Ecto neural progenitor cell (in vitro differentiated cells): ENCODE data around the gene CCR5AS.
A peak's percentile ranks its signal among the peaks of the same experiment; 100 is the strongest.
"Not testable (repeated sequence)": the region's sequence is repeated elsewhere in the genome, so short reads cannot be mapped to it uniquely, and the experiment has no call there.

Experiments used
- DNase-seq: peaks from one replicate; pipeline ENCODE4 v3.0.0-alpha.2; 2018; ENCODE audit warnings: low spot score

Gene CCR5AS

DNA sequence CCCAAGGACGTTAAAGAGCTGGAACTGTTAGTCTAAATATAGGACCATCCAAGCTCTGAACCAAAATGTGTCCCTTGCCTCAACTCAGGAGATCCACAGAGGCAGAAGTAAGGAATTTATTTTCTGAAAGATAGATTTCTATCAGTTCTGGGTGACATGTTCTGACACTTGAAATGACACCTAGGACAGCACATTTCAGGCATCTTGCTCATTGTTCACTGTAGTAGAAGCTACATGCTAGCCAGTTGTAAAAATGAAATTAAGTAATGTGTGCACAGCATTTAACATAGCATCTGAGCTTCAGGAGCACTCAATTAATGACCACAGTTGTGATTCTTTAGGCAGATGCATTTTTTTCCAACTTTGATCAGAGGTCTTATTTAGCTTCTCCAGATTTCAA lies 52.4 kb downstream of the CCR5AS start:
- DNase-seq: no peak

DNA sequence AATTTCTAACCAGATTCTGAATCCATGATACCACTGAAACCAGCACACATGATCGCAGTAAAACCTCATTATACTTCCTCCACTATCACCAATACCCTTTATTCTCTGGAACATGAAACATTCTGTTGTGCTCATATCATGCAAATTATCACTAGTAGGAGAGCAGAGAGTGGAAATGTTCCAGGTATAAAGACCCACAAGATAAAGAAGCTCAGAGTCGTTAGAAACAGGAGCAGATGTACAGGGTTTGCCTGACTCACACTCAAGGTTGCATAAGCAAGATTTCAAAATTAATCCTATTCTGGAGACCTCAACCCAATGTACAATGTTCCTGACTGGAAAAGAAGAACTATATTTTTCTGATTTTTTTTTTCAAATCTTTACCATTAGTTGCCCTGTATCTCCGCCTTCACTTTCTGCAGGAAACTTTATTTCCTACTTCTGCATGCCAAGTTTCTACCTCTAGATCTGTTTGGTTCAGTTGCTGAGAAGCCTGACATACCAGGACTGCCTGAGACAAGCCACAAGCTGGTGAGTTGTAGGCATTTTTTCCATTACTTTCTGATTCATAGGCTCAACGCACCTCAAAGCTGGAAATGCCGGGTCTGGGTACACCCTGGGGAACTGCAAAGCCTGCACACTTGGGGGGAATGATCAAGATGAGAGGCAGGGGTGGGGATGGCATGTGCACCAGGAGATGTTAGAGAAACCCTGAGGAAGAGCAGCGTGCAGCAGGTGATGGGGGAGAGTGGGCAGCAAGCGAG lies 53.0 kb downstream of the CCR5AS start, which contains the start of gene CCR2:
CCR2 (plus strand) TSS at position 465 of the 764 bp plus-strand sequence. CDS start 3,417 bp downstream, outside the sequence.
- peak; percentile 28 for DNase-seq

DNA sequence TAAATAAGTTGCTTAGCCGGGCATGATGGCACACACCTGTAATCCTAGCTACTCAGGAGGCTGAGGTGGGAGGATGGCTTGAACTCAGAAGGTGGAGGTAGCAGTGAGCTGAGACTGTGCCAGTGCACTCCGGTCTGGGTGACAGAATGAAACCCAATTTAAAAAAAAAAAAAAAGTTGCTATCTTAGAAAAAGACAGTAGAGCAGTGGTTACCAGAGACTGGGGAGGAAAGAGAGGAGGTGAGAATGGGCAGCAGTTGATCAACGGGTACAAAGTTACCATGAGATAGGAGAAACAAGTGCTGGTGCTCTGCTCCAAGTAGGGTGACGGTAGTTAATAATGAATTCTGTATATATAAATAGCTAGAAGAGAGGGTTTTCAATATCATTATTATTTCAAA lies 53.8 kb downstream of the CCR5AS start:
- peak; percentile 0 for DNase-seq

DNA sequence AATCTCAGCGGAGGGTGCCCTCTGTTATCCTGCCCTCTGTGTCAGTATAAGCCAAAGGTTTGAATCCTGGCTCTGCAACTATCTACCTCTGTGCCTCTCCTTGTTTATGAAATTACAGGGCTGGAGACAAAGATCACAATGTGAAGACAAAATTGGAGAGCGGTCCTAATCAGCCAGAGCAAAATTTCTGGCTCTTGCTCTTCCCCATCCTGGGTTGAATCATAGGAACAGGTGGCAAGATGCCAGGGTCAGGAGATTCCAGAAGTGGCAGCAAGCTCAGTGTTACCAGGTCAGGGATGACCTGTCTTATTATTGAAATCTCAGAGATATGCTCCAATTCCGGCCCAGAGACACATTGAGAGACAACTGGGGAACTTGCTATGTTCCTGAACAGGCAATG lies 55.2 kb downstream of the CCR5AS start:
- peak; percentile 15 for DNase-seq

DNA sequence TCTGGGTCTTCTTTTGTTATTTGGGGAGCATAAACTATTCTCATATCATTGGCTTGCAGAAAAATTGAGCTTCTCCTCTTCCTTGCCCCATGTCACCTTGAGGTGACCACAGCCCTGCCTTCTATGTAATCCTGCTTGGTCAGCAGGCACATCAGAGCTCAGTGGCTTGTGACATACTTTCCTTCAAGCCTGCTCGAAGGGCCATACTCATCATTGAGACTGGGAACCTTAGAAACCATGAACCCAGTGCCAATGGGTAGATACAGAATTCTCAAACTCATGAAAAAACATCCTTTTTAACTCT lies 56.7 kb downstream of the CCR5AS start:
- no peak for DNase-seq

DNA sequence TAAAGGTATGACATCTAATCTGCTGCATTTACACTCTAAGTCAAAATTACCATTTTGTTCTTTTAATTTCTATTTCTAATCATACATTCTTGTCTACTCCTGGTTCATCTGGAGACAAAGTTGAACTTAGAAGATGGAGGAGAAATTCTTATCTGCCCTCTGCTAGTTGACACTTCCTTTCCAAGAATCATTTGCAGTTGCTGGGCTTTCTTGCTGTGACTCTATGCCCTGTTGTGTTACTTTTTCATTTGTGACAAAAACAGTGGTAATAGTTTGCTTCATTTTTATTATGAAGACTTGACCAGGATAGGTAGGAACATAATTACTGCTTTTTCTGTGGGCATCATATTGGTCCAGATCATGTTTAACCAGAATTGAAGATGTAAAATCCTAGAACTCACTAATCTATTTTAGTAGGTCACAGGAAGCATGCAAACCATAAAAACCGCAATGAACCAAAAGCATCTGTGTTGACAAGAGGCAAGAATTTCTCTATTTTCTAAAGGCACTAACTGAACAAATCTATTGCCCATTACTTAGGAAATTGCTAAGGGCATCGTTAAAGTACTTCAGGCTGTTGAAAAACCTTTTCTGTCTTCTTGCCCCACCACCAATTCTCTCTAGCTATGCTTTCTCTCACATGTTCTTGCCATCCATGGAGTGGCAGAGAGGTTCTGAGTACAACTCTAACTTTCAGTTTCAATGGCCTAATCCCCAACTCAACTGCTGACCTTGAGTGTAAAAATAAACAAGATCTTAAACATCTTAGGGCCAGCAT lies 57.2 kb downstream of the CCR5AS start:
- no peak for DNase-seq

DNA sequence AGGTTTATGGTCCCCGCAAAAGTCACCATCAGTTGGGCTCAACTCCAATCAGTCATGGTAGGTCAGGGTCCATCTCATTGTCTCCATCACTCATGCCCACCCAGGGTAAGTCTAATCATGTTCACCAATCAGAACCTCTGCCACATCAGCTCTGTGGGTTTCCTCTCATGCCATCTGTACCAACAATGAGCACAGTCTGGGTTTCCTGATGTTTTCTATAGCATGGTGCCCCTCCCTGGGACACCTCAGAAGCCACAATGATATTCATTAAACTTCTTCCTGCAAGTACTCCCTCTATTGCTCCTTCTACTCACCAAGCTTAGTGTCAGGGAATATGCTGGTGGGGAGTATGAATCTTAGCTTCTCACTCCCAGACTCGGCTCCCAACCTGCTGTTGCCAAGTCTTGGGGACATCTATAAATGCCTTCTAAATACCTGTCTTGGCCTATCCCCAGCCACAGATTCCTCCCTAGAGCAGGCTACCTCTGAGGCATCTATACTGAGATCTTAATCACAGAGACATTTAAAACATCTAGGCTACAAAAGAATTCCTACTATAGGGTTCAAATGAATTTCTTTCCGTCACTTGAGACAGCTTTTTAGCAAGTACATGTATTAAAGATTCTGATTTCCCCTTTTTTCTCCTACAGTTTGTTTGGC lies 57.9 kb downstream of the CCR5AS start:
- DNase-seq: peak; percentile 30

DNA sequence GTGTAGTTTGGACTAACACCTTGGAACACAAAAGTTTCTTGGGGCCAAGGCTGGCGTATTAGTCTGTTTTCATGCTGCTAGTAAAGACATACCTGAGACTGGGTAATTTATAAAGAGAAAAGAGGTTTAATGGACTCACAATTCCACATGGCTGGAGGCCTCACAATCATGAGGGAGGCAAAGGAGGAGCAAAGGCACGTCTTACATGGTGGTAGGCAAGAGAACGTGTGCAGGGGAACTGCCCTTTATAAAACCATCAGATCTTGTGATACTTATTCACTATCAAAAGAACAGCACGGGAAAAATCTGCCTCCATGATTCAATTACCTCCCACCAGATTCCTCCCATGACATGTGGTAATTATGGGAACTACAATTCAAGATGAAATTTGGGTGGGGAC lies 62.4 kb downstream of the CCR5AS start:
- no peak for DNase-seq

DNA sequence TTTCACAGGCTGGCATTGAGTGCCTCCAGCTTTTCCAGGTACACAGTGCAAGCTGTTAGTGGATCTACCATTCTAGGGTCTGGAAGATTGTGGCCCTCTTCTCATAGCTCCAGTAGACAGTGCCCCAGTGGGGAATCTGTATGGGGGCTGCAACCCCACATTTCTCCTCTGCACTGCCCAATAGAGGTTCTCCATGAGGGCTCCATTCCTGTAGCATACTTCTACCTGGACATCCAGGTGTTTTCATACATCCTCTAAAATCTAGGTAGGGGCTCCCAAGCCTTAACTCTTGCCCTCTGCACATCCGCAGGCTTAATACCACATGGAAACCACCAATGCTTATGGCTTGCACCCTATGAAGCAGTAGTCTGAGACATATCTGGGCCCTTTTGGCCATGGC lies 68.0 kb downstream of the CCR5AS start:
- no peak for DNase-seq

DNA sequence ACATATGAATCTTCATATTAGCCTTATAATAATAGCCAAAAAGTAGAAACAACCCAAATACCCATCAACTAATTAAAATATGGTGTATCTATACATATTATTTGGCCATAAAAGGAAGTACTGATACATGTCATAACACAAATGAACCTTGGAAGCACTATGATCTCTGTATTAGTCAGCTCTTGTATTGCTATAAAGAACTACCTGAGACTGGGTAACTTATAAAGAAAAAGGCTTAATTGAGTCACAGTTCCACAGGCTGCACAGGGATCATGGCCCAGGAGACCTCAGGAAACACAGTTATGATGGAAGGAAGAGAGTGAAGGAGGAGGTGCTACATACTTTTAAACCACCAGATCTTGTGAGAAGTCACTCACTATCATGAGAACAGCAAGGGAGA lies 69.0 kb downstream of the CCR5AS start:
- DNase-seq: no peak

DNA sequence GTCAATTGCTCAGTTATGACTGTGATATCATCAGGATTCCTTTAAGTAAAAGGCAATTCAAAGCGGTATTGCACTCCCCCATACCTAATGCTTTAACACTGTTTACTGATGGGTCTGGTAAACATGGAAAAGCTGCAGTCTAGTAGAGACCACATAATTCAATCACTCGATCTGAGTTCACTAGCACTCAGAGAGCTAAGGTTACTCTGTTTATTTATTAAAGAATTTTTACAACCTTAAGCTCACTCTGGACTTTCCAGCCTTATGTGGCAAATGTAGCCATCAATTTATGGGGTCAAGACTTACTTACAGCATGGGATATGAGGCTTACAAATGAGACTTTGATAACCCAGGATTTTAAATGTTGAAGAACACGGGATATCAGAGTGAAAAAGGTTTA lies 71.3 kb downstream of the CCR5AS start:
- DNase-seq: no peak

DNA sequence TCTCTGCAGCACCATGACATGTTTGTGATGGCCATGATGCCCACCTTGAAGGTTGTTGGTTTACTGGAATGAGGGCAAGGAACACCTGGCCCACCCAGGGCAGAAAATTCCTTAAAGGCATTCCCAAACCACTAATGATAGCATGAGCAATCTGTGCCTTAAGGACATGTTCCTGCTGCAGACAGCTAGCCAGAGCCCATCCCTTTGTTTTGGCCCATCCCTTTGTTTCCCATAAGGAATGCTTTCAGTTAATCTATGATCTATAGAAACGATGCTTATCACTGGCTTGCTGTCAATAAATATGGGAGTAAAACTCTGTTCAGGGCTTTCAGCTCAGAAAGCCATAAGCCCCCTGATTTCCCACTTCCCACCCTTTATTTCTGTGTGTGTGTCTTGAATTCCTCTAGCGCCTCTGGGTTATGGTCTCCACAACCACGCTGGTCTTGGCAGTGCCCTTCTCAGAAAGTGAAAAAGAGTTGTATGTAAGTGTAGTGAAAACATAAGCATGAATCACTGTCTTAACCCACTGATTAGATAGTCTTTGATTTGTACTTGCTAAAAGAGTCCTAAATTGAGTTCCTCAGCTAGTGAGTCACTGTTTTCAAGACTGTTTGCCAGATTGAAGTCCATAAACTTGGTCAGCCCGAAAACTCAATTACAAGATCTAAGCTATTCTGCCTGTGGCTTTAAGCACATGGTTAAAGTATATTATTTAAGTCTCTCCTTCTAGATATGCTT lies 72.0 kb downstream of the CCR5AS start:
- DNase-seq: no peak

DNA sequence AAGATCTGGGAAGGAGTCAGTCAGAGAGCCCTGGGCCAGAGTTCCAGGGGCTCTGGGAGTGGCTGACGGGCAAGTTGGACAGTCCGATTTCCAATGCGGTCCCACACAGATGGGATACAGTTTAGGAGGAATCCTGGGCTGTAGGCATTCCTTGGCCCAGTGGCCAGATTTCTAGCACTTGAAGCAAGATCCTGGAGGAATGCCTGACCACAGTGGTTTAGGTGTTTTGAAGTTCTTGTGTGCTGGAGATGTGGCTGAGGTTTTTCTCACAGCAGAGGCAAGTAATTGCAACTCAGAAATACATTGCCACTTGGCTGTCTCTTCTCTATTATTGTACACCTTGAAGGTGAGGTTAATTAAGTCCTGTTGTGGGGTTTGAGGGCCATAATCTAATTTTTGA lies 76.2 kb downstream of the CCR5AS start:
- DNase-seq: not testable (repeated sequence)

DNA sequence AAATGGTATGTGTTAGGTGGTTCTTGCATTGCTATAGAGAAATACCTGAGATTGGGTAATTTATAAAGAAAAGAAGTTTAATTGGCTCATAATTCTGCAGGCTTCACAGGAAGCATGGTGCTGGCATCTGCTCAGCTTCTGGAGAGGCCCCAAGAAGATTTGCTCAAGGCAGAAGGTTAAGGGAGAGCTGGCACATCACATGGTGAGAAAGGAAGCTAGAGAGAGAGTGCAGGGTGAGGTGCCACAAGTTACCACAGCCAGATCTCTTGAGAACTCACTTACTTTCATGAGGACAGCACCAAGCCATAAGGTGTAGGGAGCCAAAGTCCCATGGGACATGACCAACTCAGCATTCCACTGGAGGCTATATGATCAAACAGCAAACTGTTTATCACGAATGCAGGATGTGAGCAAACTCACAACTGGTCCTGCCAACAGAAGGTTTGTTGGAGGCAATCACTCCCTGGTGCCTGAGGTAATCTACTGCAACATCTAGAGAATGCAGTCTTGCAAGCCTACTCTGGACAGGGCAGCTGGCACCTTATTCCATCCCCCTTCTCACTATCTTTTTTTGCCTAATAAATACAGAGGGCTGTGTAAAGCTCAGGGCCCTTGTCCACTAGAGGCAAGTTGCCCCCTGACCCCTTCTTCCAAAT lies 81.1 kb downstream of the CCR5AS start:
- no peak for DNase-seq

DNA sequence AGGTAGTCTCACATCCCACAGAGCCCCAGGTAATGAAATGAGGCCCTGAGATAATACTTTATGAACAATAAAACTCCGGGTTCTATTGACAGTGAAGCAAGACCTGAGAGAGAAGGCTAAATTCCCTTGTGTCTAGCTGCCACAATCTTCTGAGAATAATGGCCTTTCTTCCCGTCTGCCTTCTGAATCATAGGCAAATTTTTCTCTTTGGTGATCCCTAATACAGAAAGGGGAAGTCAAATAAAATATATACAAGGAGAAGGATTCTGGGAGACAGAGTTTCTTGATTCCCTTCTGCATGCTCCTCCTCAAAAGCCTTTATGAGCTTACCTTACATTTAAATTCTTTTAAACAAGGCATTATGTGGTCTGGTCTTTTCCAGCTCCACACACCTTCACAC lies 82.8 kb downstream of the CCR5AS start:
- no peak for DNase-seq

DNA sequence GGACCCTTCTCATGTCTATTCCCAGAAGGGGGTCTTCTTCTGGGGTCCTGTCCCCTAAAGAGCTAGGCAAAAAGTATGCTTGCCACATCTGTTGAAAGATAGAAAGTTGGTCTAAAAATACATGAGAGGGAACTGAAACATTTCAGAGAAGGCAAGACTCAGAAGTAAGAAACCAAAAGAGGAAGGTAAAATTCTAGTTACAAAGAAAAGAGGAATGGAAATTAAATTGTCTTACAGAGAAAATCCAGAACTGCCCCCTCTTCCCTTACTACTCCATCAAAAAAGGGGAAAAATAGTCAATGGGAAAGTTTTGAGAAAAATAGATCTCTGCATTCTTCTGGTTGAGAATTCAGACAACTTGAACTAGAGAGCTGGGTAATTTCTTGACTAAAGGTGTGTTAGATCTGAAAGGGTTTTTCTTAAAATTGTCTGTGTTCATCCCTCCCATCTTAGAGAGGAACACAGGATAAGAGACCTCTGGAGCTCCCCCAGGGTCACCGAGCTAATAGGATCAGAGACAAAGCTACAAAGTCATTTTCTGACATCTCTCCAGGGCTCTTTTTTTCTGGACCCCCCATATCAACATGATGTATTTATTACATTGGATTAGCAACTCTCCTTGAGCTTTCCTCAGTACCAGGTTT lies 85.3 kb downstream of the CCR5AS start:
- no peak for DNase-seq

DNA sequence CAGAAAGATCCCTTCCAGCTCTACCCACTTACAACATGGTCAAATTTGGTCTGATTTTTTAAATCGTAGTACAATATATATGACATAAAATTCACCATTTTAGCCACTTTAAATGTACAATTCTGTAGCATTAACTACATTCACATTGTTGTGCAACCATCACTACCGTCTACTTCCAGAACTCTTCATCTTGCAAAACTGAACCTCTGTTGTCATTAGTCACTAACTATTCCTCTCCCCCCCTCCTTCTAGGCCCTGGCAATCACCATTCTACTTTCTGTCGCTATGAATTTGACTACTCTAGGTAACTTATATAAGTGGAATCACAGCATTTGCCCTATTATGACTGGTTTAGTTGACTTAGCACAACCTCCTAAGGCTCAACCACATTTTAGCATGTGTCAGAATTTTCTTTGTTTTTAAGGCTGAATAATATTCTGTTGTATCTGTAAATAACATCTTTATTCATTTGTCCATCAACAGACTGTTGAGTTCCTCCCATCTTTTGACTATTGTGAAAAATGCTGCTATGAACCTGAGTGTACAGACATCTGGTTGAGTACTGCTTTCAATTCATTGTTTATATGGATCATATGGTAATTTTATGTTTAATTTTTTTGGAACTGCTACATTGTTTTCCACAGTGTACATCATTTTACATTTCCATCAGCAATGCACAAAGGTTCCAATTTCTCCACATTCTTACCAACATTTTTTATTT lies 88.5 kb downstream of the CCR5AS start:
- DNase-seq: no peak

DNA sequence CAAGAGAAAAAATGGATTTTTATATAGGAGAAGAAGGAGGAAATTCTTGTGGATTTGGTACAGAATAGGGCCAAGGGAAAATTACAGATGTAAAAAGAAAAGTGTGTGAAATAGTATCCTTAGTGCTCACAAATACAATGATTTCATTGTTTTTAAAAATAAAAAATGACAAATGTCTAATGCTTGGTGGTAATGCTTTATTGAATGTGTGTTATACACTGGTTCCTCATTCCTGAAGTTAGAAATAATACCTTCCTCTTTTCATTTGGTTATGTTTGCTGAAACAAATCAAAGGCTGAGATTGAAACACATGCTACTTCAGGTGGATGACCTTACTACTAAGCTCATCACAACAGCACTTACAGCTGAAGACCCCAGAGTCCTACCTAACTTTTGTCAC lies 90.7 kb downstream of the CCR5AS start:
- no peak for DNase-seq

DNA sequence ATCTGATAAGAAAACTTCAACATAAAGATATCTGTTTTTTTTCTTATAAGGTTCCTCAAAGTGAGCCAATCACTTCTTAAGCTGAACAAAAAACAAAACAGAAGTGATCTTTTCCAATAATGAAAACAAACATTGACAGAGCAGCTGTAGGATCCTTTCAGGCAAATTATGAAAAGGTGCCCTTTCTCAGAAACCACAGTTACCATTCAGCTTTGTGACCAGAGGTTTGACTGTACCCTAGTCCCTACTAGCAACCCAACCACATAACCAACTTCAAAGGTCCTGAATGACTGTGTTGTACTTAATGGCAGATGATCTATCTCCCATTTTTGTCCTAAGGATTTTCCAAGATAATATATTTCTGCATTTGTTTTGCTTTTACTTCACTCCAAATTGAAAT lies 92.3 kb downstream of the CCR5AS start:
- no peak for DNase-seq
